Measurements from ENCODE around the gene TRMT2A.

- no peak for TF ChIP-seq CTCF (conservative IDR thresholded peaks at IDR 0.05; ENCODE audit: low read length)
- TF ChIP-seq EZH2phosphoT487 (IDR thresholded peaks at IDR 0.05; ENCODE audit: borderline replicate concordance), result no peak
Observed at GRCh38 chr22:20166703-20167102, 49.7 kb upstream of the TRMT2A start.

Measured in Loucy (cell line).